Measurements from ENCODE around the gene KIDINS220. TPM values are rescaled to one million over a fixed set of nuclear protein-coding genes. Genes with fewer than 3 reads are reported as not detected.
A peak's percentile ranks its signal among the peaks of the same experiment; 100 is the strongest.

KIDINS220 gene
- total RNA-seq, 1 experiment from 2014 or later: 29.3 TPM

GRCh38 chr2:8851811-8852560 is 14.6 kb upstream of the KIDINS220 start:
- Histone ChIP-seq H2AK5ac (ENCODE audit: insufficient read length, low read length) (no peak overlapping the region), H2BK12ac (ENCODE audit: insufficient read length, low read depth, low read length) (no peak overlapping the region), H3K18ac (ENCODE audit: insufficient read length, low read depth, low read length) (no peak overlapping the region), H4K8ac (replicated peaks; ENCODE audit: insufficient read length, low read depth, low read length) (no peak overlapping the region), H3K27me3 (ENCODE audit: insufficient read depth, low read length) (no peaks in the 10 kb centered on the region), H2AFZ (ENCODE audit: low read length) (no peak overlapping the region), H3K14ac (ENCODE audit: insufficient read depth, low read length) (no peak overlapping the region), H4K5ac (ENCODE audit: insufficient read length, low read depth, low read length) (no peak overlapping the region), H2BK5ac (ENCODE audit: insufficient read length, low read length) (no peak overlapping the region), H3K4ac (ENCODE audit: low read depth, low read length) (no peak overlapping the region), H2BK15ac (ENCODE audit: low read depth, low read length) (no peak overlapping the region), H3T11ph (ENCODE audit: low read length) (no peak overlapping the region), H3K27ac (ENCODE audit: insufficient read length, low read depth, low read length) (no peak overlapping the region), H3K79me2 (ENCODE audit: insufficient read depth, low read length) (no peaks in the 10 kb centered on the region), H3K79me1 (ENCODE audit: insufficient read depth, low read depth, low read length, poor library complexity, severe bottlenecking) (no peaks in the 10 kb centered on the region), H3K4me2 (ENCODE audit: insufficient read depth, insufficient read length, low read length) (no peak overlapping the region), H4K20me1 (ENCODE audit: control insufficient read depth, insufficient read depth, insufficient read length) (no peaks in the 10 kb centered on the region), H3K9ac (ENCODE audit: extremely low read depth, insufficient read length, low read length) (no peak overlapping the region), H4K91ac (ENCODE audit: insufficient read length, low read depth, low read length) (no peak overlapping the region), H2BK20ac (ENCODE audit: low read depth, low read length, poor library complexity, severe bottlenecking) (no peak overlapping the region), H3K23ac (ENCODE audit: insufficient read length, low read depth, low read length) (no peak overlapping the region), H3K23me2 (ENCODE audit: insufficient read length, low read depth, low read length, poor library complexity, severe bottlenecking) (no peaks in the 10 kb centered on the region), H2BK120ac (ENCODE audit: low read depth, low read length, poor library complexity, severe bottlenecking) (no peak overlapping the region), H3K56ac (ENCODE audit: insufficient read length, low read depth, low read length) (no peak overlapping the region), H3K9me3 (ENCODE audit: control insufficient read depth, low read depth, low read length) (no peaks in the 10 kb centered on the region), H3K4me1 (ENCODE audit: insufficient read depth, low read length) (no peaks in the 10 kb centered on the region)
- no peaks in the 10 kb centered on the region; the same call in 1 of the 2 replicates for H3K27me3 Mint-ChIP-seq (ENCODE audit: low read depth)
- WGBS (ENCODE audit: extremely low coverage, insufficient read length, low lambda C conversion rate): no CpG with 5 or more reads among the region's 10 CpGs
- H3K4me3 Mint-ChIP-seq: no peak overlapping the region
- no peak for TF ChIP-seq CTCF (conservative IDR thresholded peaks at IDR 0.05)
- H3K36me3 Mint-ChIP-seq (ENCODE audit: insufficient read depth in 1 of 3, low read depth in 3 of 3): peaks cover 0 to 9% (median 3%) of the 10 kb centered on the region in 3 experiments; a peak in 4 of 7 replicates
- H3K4me1 Mint-ChIP-seq: peaks cover 6 to 11% of the 10 kb centered on the region in 2 experiments
- H3K9me3 Mint-ChIP-seq: no peaks in the 10 kb centered on the region
- peak; percentile 43 for DNase-seq
- H3K27ac Mint-ChIP-seq: no peak overlapping the region
